PC-3 (cell line): Measurements from ENCODE around the gene UNC93B1. TPM values are rescaled to one million over a fixed set of nuclear protein-coding genes. Genes with fewer than 3 reads are reported as not detected.
A peak's percentile ranks its signal among the peaks of the same experiment; 100 is the strongest.

Source experiments
- ATAC-seq: fragments of 200-7000 bp; cut with Tn5 transposase; 2 replicates; pipeline ENCODE4 v1.9.1; 2020; ENCODE audit warnings: mild to moderate bottlenecking, moderate library complexity
- BruUV-seq: library from RNA; stranded (reverse); fragments of 400-500 nt; replicated peaks from 2 replicates; lab custom pipeline; 2021; lab: Mats Ljungman, UMichigan
- CTCF ChIA-PET: fragments of 300-600 bp; sonication (Branson Sonifier 250); formaldehyde crosslinking; loops from one replicate; lab custom pipeline; 2022; ENCODE audit warnings: antibody characterized with exemption; lab: Charles Lee
- POLR2A ChIA-PET: fragments of 300-600 bp; sonication (Branson Sonifier 250); formaldehyde crosslinking; loops from one replicate; lab custom pipeline; 2022; ENCODE audit warnings: antibody characterized with exemption; ENCODE audit not compliant: unreplicated experiment; lab: Charles Lee
- DNase-seq: peaks from one replicate; pipeline ENCODE4 v3.0.0-alpha.2; 2015
- H2AFZ ChIP-seq: fragments of 300-600 bp; sonication (generic); 2 replicates; pipeline ENCODE4 v1.6.0; 2016; ENCODE audit warnings: antibody characterized with exemption, low read length
- H3F3A ChIP-seq: fragments of 300-600 bp; sonication (generic); one replicate; pipeline ENCODE4 v1.6.0; 2017; ENCODE audit warnings: antibody characterized with exemption, low read length, control low read depth, mild to moderate bottlenecking; ENCODE audit not compliant: unreplicated experiment
- H3K27ac ChIP-seq: fragments of 300-600 bp; sonication (generic); 2 replicates; pipeline ENCODE4 v1.5.1; 2016; ENCODE audit warnings: mild to moderate bottlenecking, low read length
- H3K27me3 ChIP-seq: fragments of 300-600 bp; sonication (generic); 2 replicates; pipeline ENCODE4 v1.6.1; 2016; ENCODE audit warnings: low read length, mixed read lengths
- H3K36me3 ChIP-seq: fragments of 300-600 bp; sonication (generic); 2 replicates; pipeline ENCODE4 v1.6.1; 2016; ENCODE audit warnings: low read depth, mixed run types, low read length, mixed read lengths
- H3K4me1 ChIP-seq: fragments of 300-600 bp; sonication (generic); 2 replicates; pipeline ENCODE4 v1.5.1; 2016; ENCODE audit warnings: low read length; ENCODE audit not compliant: insufficient read depth
- H3K4me2 ChIP-seq: fragments of 300-600 bp; sonication (generic); 2 replicates; pipeline ENCODE4 v1.6.0; 2016; ENCODE audit warnings: low read length
- H3K4me3 ChIP-seq: fragments of 300-600 bp; sonication (generic); 2 replicates; pipeline ENCODE4 v1.5.1; 2016; ENCODE audit warnings: mild to moderate bottlenecking, low read length, mixed read lengths
- H3K79me2 ChIP-seq: fragments of 300-600 bp; sonication (generic); 2 replicates; pipeline ENCODE4 v1.6.1; 2017; ENCODE audit warnings: low read length, mixed read lengths
- H3K9ac ChIP-seq: fragments of 300-600 bp; sonication (generic); 2 replicates; pipeline ENCODE4 v1.6.0; 2016; ENCODE audit warnings: mild to moderate bottlenecking, low read length
- H3K9me2 ChIP-seq: fragments of 300-600 bp; sonication (generic); replicated peaks from 2 replicates; pipeline ENCODE4 v1.6.1; 2016; ENCODE audit warnings: mixed run types, low read length, mixed read lengths
- H3K9me3 ChIP-seq: fragments of 300-600 bp; sonication (generic); 2 replicates; pipeline ENCODE4 v1.6.1; 2016; ENCODE audit warnings: low read length, mixed read lengths
- H4K20me1 ChIP-seq: fragments of 300-600 bp; sonication (generic); 2 replicates; pipeline ENCODE4 v1.6.1; 2016; ENCODE audit warnings: low read length, mixed read lengths
- CTCF ChIP-seq: fragments of 300-600 bp; sonication (generic); conservative IDR thresholded peaks from 2 replicates; pipeline ENCODE4 v1.5.1; 2017; ENCODE audit warnings: antibody characterized with exemption, low read depth, mild to moderate bottlenecking, low read length
- EZH2 ChIP-seq: fragments of 300-600 bp; sonication (generic); IDR thresholded peaks from one replicate; pipeline ENCODE4 v1.6.1; 2017; ENCODE audit warnings: antibody characterized with exemption, mild to moderate bottlenecking, low read length; ENCODE audit not compliant: unreplicated experiment
- EZH2phosphoT487 ChIP-seq: fragments of 300-600 bp; sonication (generic); IDR thresholded peaks from 2 replicates; pipeline ENCODE4 v1.6.1; 2018; ENCODE audit warnings: mild to moderate bottlenecking, antibody characterized with exemption, low read length, borderline replicate concordance
- intact Hi-C: fragments of 100-400 bp; cut with micrococcal nuclease; formaldehyde crosslinking; loops from 2 replicates; pipeline ENCODE4 v1.9.0; 2023
- total RNA-seq: library from RNA; depleted of rRNA; stranded (reverse); fragments of >200 nt; gene quantifications from 2 replicates; pipeline ENCODE4 v1.2.3, GENCODE V29; 2014

The UNC93B1 gene
- total RNA-seq, 1 experiment from 2014 or later, result 66.8 TPM

GRCh38 chr11:68016161-68016903 is 12.4 kb upstream of the UNC93B1 start:
- TF ChIP-seq CTCF (no peak), EZH2phosphoT487 (no peak), EZH2 (no peak)
- no peak for DNase-seq
- no peaks in the 10 kb centered on the region for H3K27me3 ChIP-seq
- no peak overlapping the region for H3K4me3 ChIP-seq
- no peaks in the 10 kb centered on the region for H3K9me2 ChIP-seq
- no peak for ATAC-seq
- H3F3A ChIP-seq, result peaks cover 8% of the 10 kb centered on the region
- H3K27ac ChIP-seq, result no peak overlapping the region
- H3K4me1 ChIP-seq, result peaks cover 66% of the 10 kb centered on the region
- peaks cover 15% of the 10 kb centered on the region for H3K79me2 ChIP-seq
- no peaks in the 10 kb centered on the region for H4K20me1 ChIP-seq
- no peak overlapping the region for H3K4me2 ChIP-seq
- ChIA-PET CTCF (interaction anchor here (0.6 kb wide), 1 partner anchor 386 kb away, joined by 4 read pairs; the partner anchor contains the start of gene NUDT8), POLR2A (no interaction called here)
- intact Hi-C loops, result loop anchor here (10.0 kb wide), 1 partner anchor 198 kb away; the partner anchor contains the start of gene KMT5B
- H3K9ac ChIP-seq, result no peak overlapping the region
- no peak overlapping the region for H2AFZ ChIP-seq
- H3K9me3 ChIP-seq, result no peaks in the 10 kb centered on the region
- BruUV-seq, result no TSS peak
- H3K36me3 ChIP-seq, result no peaks in the 10 kb centered on the region

GRCh38 chr11:68015467-68015866 is 11.6 kb upstream of the UNC93B1 start:
- peak overlapping the region; percentile 85; the same call in 1 of the 2 replicates for H3K4me2 ChIP-seq
- peak overlapping the region; percentile 96 for H3K27ac ChIP-seq
- H3K9me3 ChIP-seq, result no peaks in the 10 kb centered on the region
- intact Hi-C loops, result loop anchor here (10.0 kb wide), 1 partner anchor 199 kb away; the partner anchor contains the start of gene KMT5B
- no peak overlapping the region for H3K4me3 ChIP-seq
- DNase-seq (no peak), ATAC-seq (no peak)
- no peak for TF ChIP-seq EZH2phosphoT487
- no peak for TF ChIP-seq EZH2
- TF ChIP-seq CTCF, result no peak
- H3K36me3 ChIP-seq, result no peaks in the 10 kb centered on the region
- ChIA-PET CTCF (no interaction called here), POLR2A (no interaction called here)
- peak overlapping the region; percentile 82 for H3K9ac ChIP-seq
- H3K79me2 ChIP-seq, result peaks cover 24% of the 10 kb centered on the region
- H3K9me2 ChIP-seq, result no peaks in the 10 kb centered on the region
- no TSS peak for BruUV-seq
- H3K27me3 ChIP-seq, result no peaks in the 10 kb centered on the region
- H3F3A ChIP-seq, result peaks cover 8% of the 10 kb centered on the region
- no peak overlapping the region for H2AFZ ChIP-seq
- H3K4me1 ChIP-seq, result peaks cover 67% of the 10 kb centered on the region
- no peaks in the 10 kb centered on the region for H4K20me1 ChIP-seq
